ENCODE measurements around the gene KRTAP4-4.

KRTAP4-4 gene

DNA sequence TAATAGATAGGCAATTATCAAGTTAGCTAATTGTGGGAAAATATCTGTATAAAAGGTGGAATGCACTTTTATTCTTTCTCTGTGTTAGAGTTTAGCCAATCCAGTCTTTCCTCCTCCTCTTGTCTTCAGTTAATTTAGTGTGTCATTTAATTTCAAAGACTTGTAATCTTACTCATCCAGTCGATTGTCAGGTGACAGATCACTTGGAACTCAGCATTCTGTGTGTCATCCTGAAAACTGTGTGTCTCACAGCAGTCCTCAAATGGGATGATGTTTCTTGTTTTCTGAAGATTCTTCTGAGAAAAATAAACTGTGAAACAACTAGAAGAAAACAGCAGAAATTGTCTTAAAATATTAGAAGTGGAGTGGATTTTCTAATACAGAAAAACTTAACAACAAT is 24.5 kb upstream of the KRTAP4-4 start:
- ATAC-seq = no peak
- TF ChIP-seq ZFP30 (CRISPR knock-in tag; IDR thresholded peaks at IDR 0.05) = no peak
- TF ChIP-seq RARB (CRISPR knock-in tag; IDR thresholded peaks at IDR 0.05) = no peak
- TF ChIP-seq ISL1 (CRISPR knock-in tag; IDR thresholded peaks at IDR 0.05) = no peak
- no peak for TF ChIP-seq ARNTL (CRISPR knock-in tag; IDR thresholded peaks at IDR 0.05; ENCODE audit: borderline replicate concordance, low read depth)
- TF ChIP-seq, protein P1, sequence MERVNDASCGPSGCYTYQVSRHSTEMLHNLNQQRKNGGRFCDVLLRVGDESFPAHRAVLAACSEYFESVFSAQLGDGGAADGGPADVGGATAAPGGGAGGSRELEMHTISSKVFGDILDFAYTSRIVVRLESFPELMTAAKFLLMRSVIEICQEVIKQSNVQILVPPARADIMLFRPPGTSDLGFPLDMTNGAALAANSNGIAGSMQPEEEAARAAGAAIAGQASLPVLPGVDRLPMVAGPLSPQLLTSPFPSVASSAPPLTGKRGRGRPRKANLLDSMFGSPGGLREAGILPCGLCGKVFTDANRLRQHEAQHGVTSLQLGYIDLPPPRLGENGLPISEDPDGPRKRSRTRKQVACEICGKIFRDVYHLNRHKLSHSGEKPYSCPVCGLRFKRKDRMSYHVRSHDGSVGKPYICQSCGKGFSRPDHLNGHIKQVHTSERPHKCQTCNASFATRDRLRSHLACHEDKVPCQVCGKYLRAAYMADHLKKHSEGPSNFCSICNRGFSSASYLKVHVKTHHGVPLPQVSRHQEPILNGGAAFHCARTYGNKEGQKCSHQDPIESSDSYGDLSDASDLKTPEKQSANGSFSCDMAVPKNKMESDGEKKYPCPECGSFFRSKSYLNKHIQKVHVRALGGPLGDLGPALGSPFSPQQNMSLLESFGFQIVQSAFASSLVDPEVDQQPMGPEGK (CRISPR knock-in tag; IDR thresholded peaks at IDR 0.05; ENCODE audit: borderline replicate concordance) = no peak
- TF ChIP-seq, protein P2, sequence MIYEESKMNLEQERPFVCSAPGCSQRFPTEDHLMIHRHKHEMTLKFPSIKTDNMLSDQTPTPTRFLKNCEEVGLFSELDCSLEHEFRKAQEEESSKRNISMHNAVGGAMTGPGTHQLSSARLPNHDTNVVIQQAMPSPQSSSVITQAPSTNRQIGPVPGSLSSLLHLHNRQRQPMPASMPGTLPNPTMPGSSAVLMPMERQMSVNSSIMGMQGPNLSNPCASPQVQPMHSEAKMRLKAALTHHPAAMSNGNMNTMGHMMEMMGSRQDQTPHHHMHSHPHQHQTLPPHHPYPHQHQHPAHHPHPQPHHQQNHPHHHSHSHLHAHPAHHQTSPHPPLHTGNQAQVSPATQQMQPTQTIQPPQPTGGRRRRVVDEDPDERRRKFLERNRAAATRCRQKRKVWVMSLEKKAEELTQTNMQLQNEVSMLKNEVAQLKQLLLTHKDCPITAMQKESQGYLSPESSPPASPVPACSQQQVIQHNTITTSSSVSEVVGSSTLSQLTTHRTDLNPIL (CRISPR knock-in tag; IDR thresholded peaks at IDR 0.05; ENCODE audit: low read depth) = no peak
- TF ChIP-seq OSR1 (CRISPR knock-in tag; IDR thresholded peaks at IDR 0.05) = no peak
- TF ChIP-seq ZC3H10 (CRISPR knock-in tag; IDR thresholded peaks at IDR 0.05) = no peak
- no peak for TF ChIP-seq ESRRG (CRISPR knock-in tag; IDR thresholded peaks at IDR 0.05)
- TF ChIP-seq, protein P3, sequence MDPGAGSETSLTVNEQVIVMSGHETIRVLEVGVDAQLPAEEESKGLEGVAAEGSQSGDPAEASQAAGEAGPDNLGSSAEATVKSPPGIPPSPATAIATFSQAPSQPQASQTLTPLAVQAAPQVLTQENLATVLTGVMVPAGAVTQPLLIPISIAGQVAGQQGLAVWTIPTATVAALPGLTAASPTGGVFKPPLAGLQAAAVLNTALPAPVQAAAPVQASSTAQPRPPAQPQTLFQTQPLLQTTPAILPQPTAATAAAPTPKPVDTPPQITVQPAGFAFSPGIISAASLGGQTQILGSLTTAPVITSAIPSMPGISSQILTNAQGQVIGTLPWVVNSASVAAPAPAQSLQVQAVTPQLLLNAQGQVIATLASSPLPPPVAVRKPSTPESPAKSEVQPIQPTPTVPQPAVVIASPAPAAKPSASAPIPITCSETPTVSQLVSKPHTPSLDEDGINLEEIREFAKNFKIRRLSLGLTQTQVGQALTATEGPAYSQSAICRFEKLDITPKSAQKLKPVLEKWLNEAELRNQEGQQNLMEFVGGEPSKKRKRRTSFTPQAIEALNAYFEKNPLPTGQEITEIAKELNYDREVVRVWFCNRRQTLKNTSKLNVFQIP (CRISPR knock-in tag; IDR thresholded peaks at IDR 0.05; ENCODE audit: borderline replicate concordance, low read depth) = no peak
- TF ChIP-seq GLIS3 (CRISPR knock-in tag; IDR thresholded peaks at IDR 0.05) = no peak

DNA sequence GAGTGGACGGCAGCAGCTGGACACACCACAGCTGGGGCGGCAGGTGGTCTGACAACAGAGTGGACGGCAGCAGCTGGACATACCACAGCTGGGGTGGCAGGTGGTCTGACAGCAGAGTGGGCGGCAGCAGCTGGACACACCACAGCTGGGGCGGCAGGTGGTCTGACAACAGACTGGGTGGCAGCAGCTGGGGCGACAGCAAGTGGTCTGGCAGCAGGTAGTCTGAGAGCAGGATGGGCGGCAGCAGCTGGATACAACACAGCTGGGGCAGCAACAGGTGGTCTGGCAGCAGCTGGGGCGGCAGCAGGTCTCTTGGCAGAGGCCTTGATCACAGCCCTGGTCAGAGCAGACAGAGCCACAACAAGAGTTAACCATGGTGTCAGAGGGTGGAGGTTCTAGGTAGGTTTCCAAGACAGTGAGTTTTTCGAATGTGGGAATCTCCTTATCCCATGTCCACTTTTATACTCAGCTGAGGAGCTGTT is 24.0 kb upstream of the KRTAP4-4 start, which contains the start of gene KRTAP4-1:
Gene KRTAP4-1 (minus strand): TSS at position 432 of the 482 bp plus-strand sequence. CDS start 57 bp downstream, at position 375.
- ATAC-seq = no peak
- no peak for TF ChIP-seq BACH2 (CRISPR knock-in tag; IDR thresholded peaks at IDR 0.05; ENCODE audit: borderline replicate concordance)
- no peak for TF ChIP-seq ISL1 (CRISPR knock-in tag; IDR thresholded peaks at IDR 0.05)
- TF ChIP-seq ZC3H10 (CRISPR knock-in tag; IDR thresholded peaks at IDR 0.05) = no peak
- no peak for TF ChIP-seq ZNF70 (CRISPR knock-in tag; IDR thresholded peaks at IDR 0.05)
- TF ChIP-seq CSDC2 (CRISPR knock-in tag; IDR thresholded peaks at IDR 0.05) = no peak
- no peak for TF ChIP-seq ARNTL (CRISPR knock-in tag; IDR thresholded peaks at IDR 0.05; ENCODE audit: borderline replicate concordance, low read depth)
- TF ChIP-seq, protein P1 (CRISPR knock-in tag; IDR thresholded peaks at IDR 0.05; ENCODE audit: borderline replicate concordance) = no peak
- TF ChIP-seq PPARA (CRISPR knock-in tag; IDR thresholded peaks at IDR 0.05; ENCODE audit: borderline replicate concordance) = no peak
- TF ChIP-seq ZNF8 (CRISPR knock-in tag; IDR thresholded peaks at IDR 0.05) = no peak
- TF ChIP-seq, protein P2 (CRISPR knock-in tag; IDR thresholded peaks at IDR 0.05; ENCODE audit: low read depth) = no peak
- TF ChIP-seq, protein P4, sequence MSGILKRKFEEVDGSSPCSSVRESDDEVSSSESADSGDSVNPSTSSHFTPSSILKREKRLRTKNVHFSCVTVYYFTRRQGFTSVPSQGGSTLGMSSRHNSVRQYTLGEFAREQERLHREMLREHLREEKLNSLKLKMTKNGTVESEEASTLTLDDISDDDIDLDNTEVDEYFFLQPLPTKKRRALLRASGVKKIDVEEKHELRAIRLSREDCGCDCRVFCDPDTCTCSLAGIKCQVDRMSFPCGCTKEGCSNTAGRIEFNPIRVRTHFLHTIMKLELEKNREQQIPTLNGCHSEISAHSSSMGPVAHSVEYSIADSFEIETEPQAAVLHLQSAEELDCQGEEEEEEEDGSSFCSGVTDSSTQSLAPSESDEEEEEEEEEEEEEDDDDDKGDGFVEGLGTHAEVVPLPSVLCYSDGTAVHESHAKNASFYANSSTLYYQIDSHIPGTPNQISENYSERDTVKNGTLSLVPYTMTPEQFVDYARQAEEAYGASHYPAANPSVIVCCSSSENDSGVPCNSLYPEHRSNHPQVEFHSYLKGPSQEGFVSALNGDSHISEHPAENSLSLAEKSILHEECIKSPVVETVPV (CRISPR knock-in tag; IDR thresholded peaks at IDR 0.05) = no peak
- TF ChIP-seq GLIS3 (CRISPR knock-in tag; IDR thresholded peaks at IDR 0.05) = no peak
- no peak for TF ChIP-seq ESRRG (CRISPR knock-in tag; IDR thresholded peaks at IDR 0.05)
- TF ChIP-seq ZFP3 (CRISPR knock-in tag; IDR thresholded peaks at IDR 0.05) = no peak
- no peak for TF ChIP-seq ZFP30 (CRISPR knock-in tag; IDR thresholded peaks at IDR 0.05)

DNA sequence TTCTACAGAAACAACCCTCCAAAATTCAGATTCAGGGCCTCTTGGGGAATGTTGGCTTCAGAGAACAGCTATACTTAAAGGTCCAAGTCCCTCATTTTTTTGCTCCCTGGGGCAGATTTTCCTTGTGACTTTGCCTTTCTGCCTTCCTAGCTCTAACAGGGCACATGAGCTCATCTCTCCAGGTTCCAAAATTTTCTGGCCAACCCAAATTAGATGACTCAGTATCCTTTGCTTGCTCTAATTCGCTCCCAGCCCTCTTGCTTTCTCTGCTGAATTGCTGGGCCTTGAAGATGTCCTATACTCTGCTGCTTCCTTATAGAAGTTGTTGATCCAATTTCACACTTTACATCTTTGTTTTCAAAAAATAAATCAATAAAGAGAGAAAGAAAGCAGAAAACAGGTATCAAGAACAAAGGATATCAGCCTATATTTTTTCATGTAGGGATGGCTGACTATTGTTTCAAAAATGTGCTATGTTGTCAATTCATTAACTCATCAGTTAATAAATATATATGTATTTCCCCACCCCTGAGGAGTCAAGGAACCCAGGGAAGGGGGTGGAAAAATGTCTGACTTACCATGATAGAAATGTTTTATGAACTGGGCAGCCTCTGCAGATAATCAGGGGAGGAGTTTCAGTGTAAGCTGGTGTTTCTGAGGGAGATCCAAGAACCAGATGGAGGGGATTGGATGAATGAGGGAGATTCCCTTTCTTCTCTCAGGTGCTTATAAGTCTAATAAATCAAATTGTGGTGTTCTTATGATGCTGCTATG is 18.5 kb upstream of the KRTAP4-4 start:
- no peak for ATAC-seq
- no peak for TF ChIP-seq CSDC2 (CRISPR knock-in tag; IDR thresholded peaks at IDR 0.05)

Measured in SK-N-SH treated with all-trans-retinoic acid at 6 μM for 48 hours (cell line).